Naive thymus-derived CD4-positive, alpha-beta T cell (primary cell): ENCODE results near the gene MINK1. TPM values are rescaled to one million over a fixed set of nuclear protein-coding genes. Genes with fewer than 3 reads are reported as not detected.

Source experiments
- ATAC-seq: fragments of 150-1000 bp; cut with Tn5 transposase; 2 replicates; pipeline ENCODE4 v1.10.0; 2021; ENCODE audit warnings: mild to moderate bottlenecking, moderate library complexity
- CTCF ChIA-PET: fragments of 350-600 bp; sonication (Branson Sonifier 250); formaldehyde crosslinking; loops from one replicate; lab custom pipeline; 2021; ENCODE audit warnings: antibody characterized with exemption; lab: Charles Lee
- POLR2A ChIA-PET: fragments of 350-600 bp; sonication (Branson Sonifier 250); formaldehyde crosslinking; loops from one replicate; lab custom pipeline; 2021; ENCODE audit warnings: antibody characterized with exemption, inconsistent platforms; lab: Charles Lee
- DNase-seq, 9 donors: peaks; one replicate each; pipeline versions ENCODE4 v3.0.0 to v3.0.0-alpha.2; 2020 to 2022; ENCODE audit warnings: mixed read lengths in 1 of 9
- H3K27ac ChIP-seq: one replicate; pipeline ENCODE4 v1.7.0; 2013; ENCODE audit warnings: mild to moderate bottlenecking, low read depth, low read length, moderate library complexity
- H3K27me3 ChIP-seq, 2 donors: one replicate each; pipeline ENCODE4 v1.7.0; 2013; ENCODE audit warnings: low read length in 2 of 2, mild to moderate bottlenecking in 2 of 2, moderate library complexity in 2 of 2; ENCODE audit not compliant: control insufficient read depth in 2 of 2, insufficient read depth in 2 of 2
- H3K36me3 ChIP-seq, 3 experiments: 1 replicate in 2 of 3; 2 replicates in 1 of 3; pipeline ENCODE4 v1.7.0; 2013; ENCODE audit warnings: low read length in 3 of 3, mild to moderate bottlenecking in 3 of 3, moderate library complexity in 1 of 3; ENCODE audit not compliant: insufficient read depth in 3 of 3, control insufficient read depth in 2 of 3
- H3K4me1 ChIP-seq, 2 donors: one replicate each; pipeline ENCODE4 v1.7.0; 2013; ENCODE audit warnings: low read length in 2 of 2, mild to moderate bottlenecking in 2 of 2, moderate library complexity in 1 of 2; ENCODE audit not compliant: control insufficient read depth in 2 of 2, insufficient read depth in 2 of 2
- H3K4me3 ChIP-seq: 2 replicates; pipeline ENCODE4 v1.7.0; 2013; ENCODE audit warnings: mild to moderate bottlenecking, low read length
- H3K9me3 ChIP-seq, 3 experiments: 1 replicate in 2 of 3; 2 replicates in 1 of 3; pipeline ENCODE4 v1.7.0; 2013; ENCODE audit warnings: low read length in 3 of 3; ENCODE audit not compliant: control insufficient read depth in 2 of 3
- H3K27ac Mint-ChIP-seq, 9 donors: one replicate each; pipeline ENCODE4 v1.8.0; 2020 to 2022; ENCODE audit warnings: mixed read lengths in 9 of 9, mild to moderate bottlenecking in 8 of 9, moderate library complexity in 5 of 9, inconsistent platforms in 2 of 9
- H3K27me3 Mint-ChIP-seq, 5 donors: one replicate each; pipeline ENCODE4 v1.8.0; 2021 to 2022; ENCODE audit warnings: mixed read lengths in 5 of 5, mild to moderate bottlenecking in 1 of 5
- H3K36me3 Mint-ChIP-seq, 5 donors: one replicate each; pipeline ENCODE4 v1.8.0; 2020 to 2022; ENCODE audit warnings: mixed read lengths in 5 of 5, mild to moderate bottlenecking in 3 of 5, inconsistent platforms in 1 of 5
- H3K4me1 Mint-ChIP-seq, 7 donors: one replicate each; pipeline ENCODE4 v1.8.0; 2020 to 2022; ENCODE audit warnings: mixed read lengths in 7 of 7, mild to moderate bottlenecking in 3 of 7, inconsistent platforms in 1 of 7
- H3K4me3 Mint-ChIP-seq, 10 donors: one replicate each; pipeline ENCODE4 v1.8.0; 2020 to 2022; ENCODE audit warnings: mild to moderate bottlenecking in 10 of 10, mixed read lengths in 10 of 10, moderate library complexity in 6 of 10, inconsistent platforms in 2 of 10
- H3K9me3 Mint-ChIP-seq, 11 donors: one replicate each; pipeline ENCODE4 v1.8.0; 2020 to 2022; ENCODE audit warnings: mixed read lengths in 11 of 11, mild to moderate bottlenecking in 4 of 11, inconsistent platforms in 1 of 11, moderate library complexity in 1 of 11
- intact Hi-C, 2 donors: fragments of 100-400 bp; cut with micrococcal nuclease; formaldehyde crosslinking; loops; one replicate each; pipeline ENCODE4 v1.15.1; 2023
- polyA plus RNA-seq, 2 donors: library from polyadenylated mRNA; unstranded; fragments of 300-500 nt; fragmentation: Illumina TruSeq; gene quantifications; one replicate each; pipeline ENCODE4 v1.2.3, GENCODE V29; 2021
- total RNA-seq, 6 experiments: library from RNA in 5 of 6; stranded (reverse) in 5 of 6; gene quantifications; 1 replicate in 5 of 6; 2 replicates in 1 of 6; pipeline ENCODE4 v1.2.3 and lab custom pipeline; 2021 to 2026

Gene MINK1
- total and polyA plus RNA-seq, 7 experiments from 2014 or later = 8.3 to 142 (median 102) TPM

- Mint-ChIP-seq H3K4me3 (peak within 1 kb of the TSS; percentile 85 to 95 (median 92)), H3K9me3 (peaks cover 0 to 3% (median 0%) of the 10 kb centered on the region in 11 donors), H3K27ac (peak within 1 kb of the TSS; percentile 74 to 99 (median 95)), H3K4me1 (peaks cover 14 to 45% (median 37%) of the 10 kb centered on the region in 7 donors), H3K27me3 (peaks cover 0 to 13% (median 0%) of the 10 kb centered on the region in 5 donors), H3K36me3 (peaks cover 0 to 12% (median 0%) of the 10 kb centered on the region in 5 donors)
- H3K9me3 ChIP-seq = no peaks in the 10 kb centered on the region
- ChIA-PET POLR2A (interaction anchor here (0.6 to 5.9 kb wide), 10 partner anchors 9 to 756 kb away, joined by 3 to 25 read pairs (median 6); partner anchors contain the start of genes CAMTA2, PFN1, RNF167 and SLC25A11), CTCF (interaction anchor here (0.6 to 1.4 kb wide), 10 partner anchors 9 to 659 kb away, joined by 3 to 7 read pairs (median 3); partner anchors contain the start of gene PSMB6)
- peak within 1 kb of the TSS; percentile 78 for H3K27ac ChIP-seq
- H3K36me3 ChIP-seq = peaks cover 0 to 25% (median 4%) of the 10 kb centered on the region in 3 experiments
- DNase-seq (peak; percentile 87 to 98 (median 93)), ATAC-seq (peak; percentile 90)
- intact Hi-C loops = loop anchor here (1.0 to 5.0 kb wide), 6 partner anchors 10 to 342 kb away; partner anchors contain the start of genes ARRB2 (in 1 of the 2), GLTPD2 (in 1 of the 2), MED11 (in 1 of the 2) and MYBBP1A (in 1 of the 2)
- H3K4me3 ChIP-seq = peak within 1 kb of the TSS; percentile 76
- H3K27me3 ChIP-seq = no peaks in the 10 kb centered on the region
- peaks cover 29 to 38% of the 10 kb centered on the region in 2 donors for H3K4me1 ChIP-seq
Observed at GRCh38 chr17:4899341-4900230, 66.4 kb downstream of the MINK1 start, which contains the start of gene C17orf107. Gene C17orf107, plus strand, starts transcription at chr17:4899536. Its CDS starts 227 bp downstream, at chr17:4899763.

GRCh38 chr17:4900231-4901107 lies 67.3 kb downstream of the MINK1 start:
- H3K27me3 Mint-ChIP-seq = peaks cover 0 to 13% (median 0%) of the 10 kb centered on the region in 5 donors
- Histone ChIP-seq H3K9me3 (no peaks in the 10 kb centered on the region), H3K4me3 (peak overlapping the region; percentile 76), H3K4me1 (peaks cover 29 to 38% of the 10 kb centered on the region in 2 donors), H3K27ac (peak overlapping the region; percentile 78), H3K27me3 (no peaks in the 10 kb centered on the region), H3K36me3 (peaks cover 0 to 17% (median 0%) of the 10 kb centered on the region in 3 experiments)
- H3K4me1 Mint-ChIP-seq = peaks cover 14 to 45% (median 37%) of the 10 kb centered on the region in 7 donors
- H3K36me3 Mint-ChIP-seq = peaks cover 0 to 6% (median 0%) of the 10 kb centered on the region in 5 donors
- peak overlapping the region; percentile 88 to 95 (median 92) for H3K4me3 Mint-ChIP-seq
- intact Hi-C loops = loop anchor here in 1 of 2 donors (5.0 kb wide), 2 partner anchors 113 to 333 kb away; partner anchors contain the start of genes GLTPD2 and VMO1
- ATAC-seq (peak; percentile 44), DNase-seq (peak; percentile 43 to 88 (median 76))
- peak overlapping the region; percentile 42 to 99 (median 92) for H3K27ac Mint-ChIP-seq
- peaks cover 0 to 3% (median 0%) of the 10 kb centered on the region in 11 donors for H3K9me3 Mint-ChIP-seq
- ChIA-PET CTCF (interaction anchor here (0.6 to 1.4 kb wide), 5 partner anchors 9 to 660 kb away, joined by 3 to 7 read pairs (median 4); no protein-coding TSS in a partner anchor), POLR2A (interaction anchor here (0.8 to 5.9 kb wide), 7 partner anchors 8 to 130 kb away, joined by 3 to 25 read pairs (median 12); partner anchors contain the start of genes CAMTA2, PFN1, RNF167 and SLC25A11)

GRCh38 chr17:4901108-4901647 lies 68.0 kb downstream of the MINK1 start:
- H3K27ac Mint-ChIP-seq = peak overlapping the region; percentile 42 to 99 (median 87)
- Histone ChIP-seq H3K4me1 (peaks cover 29 to 38% of the 10 kb centered on the region in 2 donors), H3K9me3 (no peaks in the 10 kb centered on the region), H3K4me3 (no peak overlapping the region), H3K36me3 (peaks cover 0 to 9% (median 0%) of the 10 kb centered on the region in 3 experiments), H3K27me3 (no peaks in the 10 kb centered on the region), H3K27ac (peak overlapping the region; percentile 78)
- peak overlapping the region; percentile 69 to 95 (median 87) for H3K4me3 Mint-ChIP-seq
- ATAC-seq = no peak
- H3K27me3 Mint-ChIP-seq = peaks cover 0 to 16% (median 0%) of the 10 kb centered on the region in 5 donors
- DNase-seq = peak in 1 of 9 donors; percentile 47
- intact Hi-C loops = loop anchor here in 1 of 2 donors (5.0 kb wide), 2 partner anchors 114 to 334 kb away; partner anchors contain the start of genes GLTPD2 and VMO1
- peaks cover 0 to 3% (median 0%) of the 10 kb centered on the region in 11 donors for H3K9me3 Mint-ChIP-seq
- ChIA-PET CTCF (interaction anchor here (1.4 kb wide), 1 partner anchor 8 kb away, joined by 7 read pairs; no protein-coding TSS in a partner anchor), POLR2A (interaction anchor here (1.0 to 5.9 kb wide), 3 partner anchors 39 to 47 kb away, joined by 5 to 25 read pairs (median 12); partner anchors contain the start of genes PFN1, RNF167 and SLC25A11)
- peaks cover 14 to 45% (median 37%) of the 10 kb centered on the region in 7 donors for H3K4me1 Mint-ChIP-seq
- H3K36me3 Mint-ChIP-seq = peaks cover 0 to 2% (median 0%) of the 10 kb centered on the region in 5 donors

- H3K36me3 ChIP-seq = peaks cover 0 to 3% (median 0%) of the 10 kb centered on the region in 3 experiments
- DNase-seq = peak in 4 of 9 donors; percentile 18 to 52 (median 34)
- intact Hi-C loops = loop anchor here in 1 of 2 donors (5.0 kb wide), 2 partner anchors 114 to 334 kb away; partner anchors contain the start of genes GLTPD2 and VMO1
- ATAC-seq = peak; percentile 28
- peaks cover 14 to 45% (median 37%) of the 10 kb centered on the region in 7 donors for H3K4me1 Mint-ChIP-seq
- peaks cover 0 to 18% (median 0%) of the 10 kb centered on the region in 5 donors for H3K27me3 Mint-ChIP-seq
- ChIA-PET POLR2A (interaction anchor here (1.5 to 5.9 kb wide), 2 partner anchors 38 to 66 kb away, joined by 6 to 25 read pairs; partner anchors contain the start of genes RNF167, SLC25A11 and SPAG7), CTCF (interaction anchor here (0.6 kb wide), 1 partner anchor 335 kb away, joined by 3 read pairs; no protein-coding TSS in a partner anchor)
- peaks cover 29 to 38% of the 10 kb centered on the region in 2 donors for H3K4me1 ChIP-seq
- H3K4me3 ChIP-seq = no peak overlapping the region
- peaks cover 0 to 3% (median 0%) of the 10 kb centered on the region in 11 donors for H3K9me3 Mint-ChIP-seq
- no peaks in the 10 kb centered on the region for H3K9me3 ChIP-seq
- peak overlapping the region; percentile 78 for H3K27ac ChIP-seq
- H3K27me3 ChIP-seq = no peaks in the 10 kb centered on the region
- H3K36me3 Mint-ChIP-seq = peaks cover 0 to 2% (median 0%) of the 10 kb centered on the region in 5 donors
- peak overlapping the region in 5 of 9 donors; percentile 68 to 98 (median 88) for H3K27ac Mint-ChIP-seq
- peak overlapping the region in 8 of 10 donors; percentile 69 to 95 (median 86) for H3K4me3 Mint-ChIP-seq
Observed at GRCh38 chr17:4901648-4902344, 68.7 kb downstream of the MINK1 start.
